Loucy (cell line): ENCODE results near the gene MLF2.

Experiments
- EZH2phosphoT487 ChIP-seq: fragments of 200-600 bp; IDR thresholded peaks from 2 replicates; pipeline ENCODE4 v1.6.1; 2018; ENCODE audit warnings: antibody characterized with exemption, mild to moderate bottlenecking, moderate library complexity, borderline replicate concordance
- TF ChIP-seq, protein P1 (sequence below): fragments of 200-600 bp; sonication (generic); conservative IDR thresholded peaks from 2 replicates; pipeline ENCODE4 v1.5.1; 2014; ENCODE audit warnings: mild to moderate bottlenecking, antibody characterized with exemption, low read length

- TF ChIP-seq, protein P1, sequence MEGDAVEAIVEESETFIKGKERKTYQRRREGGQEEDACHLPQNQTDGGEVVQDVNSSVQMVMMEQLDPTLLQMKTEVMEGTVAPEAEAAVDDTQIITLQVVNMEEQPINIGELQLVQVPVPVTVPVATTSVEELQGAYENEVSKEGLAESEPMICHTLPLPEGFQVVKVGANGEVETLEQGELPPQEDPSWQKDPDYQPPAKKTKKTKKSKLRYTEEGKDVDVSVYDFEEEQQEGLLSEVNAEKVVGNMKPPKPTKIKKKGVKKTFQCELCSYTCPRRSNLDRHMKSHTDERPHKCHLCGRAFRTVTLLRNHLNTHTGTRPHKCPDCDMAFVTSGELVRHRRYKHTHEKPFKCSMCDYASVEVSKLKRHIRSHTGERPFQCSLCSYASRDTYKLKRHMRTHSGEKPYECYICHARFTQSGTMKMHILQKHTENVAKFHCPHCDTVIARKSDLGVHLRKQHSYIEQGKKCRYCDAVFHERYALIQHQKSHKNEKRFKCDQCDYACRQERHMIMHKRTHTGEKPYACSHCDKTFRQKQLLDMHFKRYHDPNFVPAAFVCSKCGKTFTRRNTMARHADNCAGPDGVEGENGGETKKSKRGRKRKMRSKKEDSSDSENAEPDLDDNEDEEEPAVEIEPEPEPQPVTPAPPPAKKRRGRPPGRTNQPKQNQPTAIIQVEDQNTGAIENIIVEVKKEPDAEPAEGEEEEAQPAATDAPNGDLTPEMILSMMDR: no peak
- no peak for TF ChIP-seq EZH2phosphoT487
Observed at GRCh38 chr12:6770094-6770493, 17.2 kb upstream of the MLF2 start.
